Mononuclear cell (primary cell): ENCODE measurements around the gene PEX19. TPM values are rescaled to one million over a fixed set of nuclear protein-coding genes. Genes with fewer than 3 reads are reported as not detected.

Experiments used
- H3K27me3 ChIP-seq: 2 replicates; pipeline ENCODE4 v1.6.0; 2011; ENCODE audit warnings: low read length, control low read depth; ENCODE audit not compliant: insufficient read depth
- H3K4me1 ChIP-seq: 2 replicates; pipeline ENCODE4 v1.5.1; 2011; ENCODE audit warnings: mild to moderate bottlenecking, low read length, control low read depth; ENCODE audit not compliant: insufficient read depth
- H3K4me3 ChIP-seq: 2 replicates; pipeline ENCODE4 v1.5.1; 2011; ENCODE audit warnings: mild to moderate bottlenecking, low read length, moderate library complexity
- H3K9me3 ChIP-seq: 2 replicates; pipeline ENCODE4 v1.5.1; 2011; ENCODE audit warnings: low read depth, mild to moderate bottlenecking, control low read depth, low read length
- total RNA-seq: library from RNA; depleted of rRNA; stranded (reverse); fragments of >200 nt; gene quantifications from one replicate; pipeline ENCODE4 v1.2.3, GENCODE V29; 2012

Gene PEX19
- 36.2 TPM for total RNA-seq

DNA sequence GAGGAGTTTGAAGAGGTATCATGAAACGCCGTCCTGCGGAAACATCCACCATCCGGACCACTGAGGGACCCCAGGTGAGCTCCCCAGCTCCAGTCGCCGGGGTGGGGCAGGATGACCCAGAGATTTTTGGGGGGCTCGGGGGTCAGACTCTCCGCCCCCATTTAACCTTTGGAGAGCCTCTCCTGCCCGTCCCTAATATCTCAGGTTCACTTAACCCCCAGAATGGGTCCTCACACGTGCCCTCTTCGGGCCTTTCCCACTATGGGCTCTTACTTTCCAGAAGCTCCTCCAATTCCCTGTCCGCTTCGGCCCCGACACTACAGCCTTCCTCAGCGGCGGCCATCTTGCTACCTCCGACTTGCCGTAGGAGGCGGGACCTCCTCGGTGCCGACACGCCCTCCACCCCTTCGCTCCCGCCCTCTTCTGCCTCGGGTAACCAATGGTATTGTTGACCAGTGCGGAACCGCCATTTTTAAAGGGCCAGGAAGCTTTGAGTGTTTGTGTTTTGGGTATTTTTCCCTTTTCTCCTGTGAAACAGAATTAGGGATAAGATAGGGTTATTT, at the start of gene PEX19:
TSS of gene PEX19 (minus strand) at position 352 of the 563 bp plus-strand sequence. CDS start at position 343, 9 bp downstream.
- Histone ChIP-seq H3K27me3 (no peaks in the 10 kb centered on the region), H3K9me3 (no peaks in the 10 kb centered on the region), H3K4me3 (peak within 1 kb of the TSS; percentile 87), H3K4me1 (peaks cover 20% of the 10 kb centered on the region)

- no peaks in the 10 kb centered on the region for H3K9me3 ChIP-seq
- no peak overlapping the region for H3K4me3 ChIP-seq
- H3K4me1 ChIP-seq, result no peaks in the 10 kb centered on the region
- no peaks in the 10 kb centered on the region for H3K27me3 ChIP-seq
Measured at GRCh38 chr1:160332516-160332915, 47.6 kb upstream of the PEX19 start.

DNA sequence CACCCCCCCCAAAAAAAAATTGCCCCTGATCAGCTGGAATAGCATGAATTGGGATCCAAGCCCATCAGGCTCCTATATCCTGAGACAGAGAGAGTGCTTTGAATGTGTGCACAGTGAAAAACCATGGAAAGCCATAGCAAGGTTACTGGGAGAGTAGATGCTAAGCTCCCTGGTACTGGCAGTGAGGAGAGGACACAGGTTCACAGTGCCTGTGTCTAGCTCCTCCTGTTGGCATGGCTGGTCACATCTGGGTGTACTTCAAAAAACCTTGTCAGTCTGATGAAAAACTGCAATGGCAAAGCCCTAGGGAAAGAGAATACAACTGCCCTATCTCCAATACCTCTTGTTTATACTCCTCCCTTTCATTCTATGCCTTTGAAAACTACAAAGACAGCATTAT, 45.2 kb upstream of the PEX19 start:
- no peaks in the 10 kb centered on the region for H3K27me3 ChIP-seq
- no peak overlapping the region for H3K4me3 ChIP-seq
- no peaks in the 10 kb centered on the region for H3K9me3 ChIP-seq

GRCh38 chr1:160328184-160328583, 43.3 kb upstream of the PEX19 start:
- Histone ChIP-seq H3K4me1 (no peaks in the 10 kb centered on the region), H3K27me3 (no peaks in the 10 kb centered on the region), H3K4me3 (no peak overlapping the region), H3K9me3 (no peaks in the 10 kb centered on the region)

More for the DNA sequence above, 45.2 kb upstream of the PEX19 start:
- no peaks in the 10 kb centered on the region for H3K4me1 ChIP-seq

DNA sequence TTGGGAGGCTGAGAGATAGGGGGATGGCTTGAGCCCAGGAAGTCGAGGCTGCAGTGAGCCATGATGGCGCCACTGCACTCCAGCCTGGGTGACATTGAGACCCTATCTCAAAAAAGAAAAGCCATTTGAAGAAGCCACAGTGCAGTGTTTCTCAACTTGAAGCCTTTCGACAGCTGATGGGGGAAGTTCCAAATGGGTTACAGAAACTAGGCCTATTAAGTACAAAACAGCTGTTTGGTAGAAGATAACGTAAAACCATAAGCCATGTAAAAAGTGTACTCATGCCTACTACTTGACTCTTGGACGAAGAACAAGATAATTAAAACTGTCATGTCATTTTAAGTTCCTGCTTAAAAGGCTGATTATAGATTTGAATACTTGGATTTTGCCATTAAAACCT, 41.5 kb upstream of the PEX19 start:
- Histone ChIP-seq H3K4me1 (no peaks in the 10 kb centered on the region), H3K27me3 (no peaks in the 10 kb centered on the region), H3K9me3 (no peaks in the 10 kb centered on the region), H3K4me3 (no peak overlapping the region)

GRCh38 chr1:160325252-160325651, 40.3 kb upstream of the PEX19 start:
- H3K4me1 ChIP-seq, result no peaks in the 10 kb centered on the region
- H3K27me3 ChIP-seq, result no peaks in the 10 kb centered on the region
- H3K4me3 ChIP-seq, result no peak overlapping the region
- H3K9me3 ChIP-seq, result no peaks in the 10 kb centered on the region

GRCh38 chr1:160322831-160323230, 37.9 kb upstream of the PEX19 start:
- no peak overlapping the region for H3K4me3 ChIP-seq
- H3K4me1 ChIP-seq, result no peaks in the 10 kb centered on the region
- H3K27me3 ChIP-seq, result no peaks in the 10 kb centered on the region
- no peaks in the 10 kb centered on the region for H3K9me3 ChIP-seq

GRCh38 chr1:160315359-160315758, 30.4 kb upstream of the PEX19 start:
- no peaks in the 10 kb centered on the region for H3K27me3 ChIP-seq
- no peaks in the 10 kb centered on the region for H3K9me3 ChIP-seq
- no peaks in the 10 kb centered on the region for H3K4me1 ChIP-seq

DNA sequence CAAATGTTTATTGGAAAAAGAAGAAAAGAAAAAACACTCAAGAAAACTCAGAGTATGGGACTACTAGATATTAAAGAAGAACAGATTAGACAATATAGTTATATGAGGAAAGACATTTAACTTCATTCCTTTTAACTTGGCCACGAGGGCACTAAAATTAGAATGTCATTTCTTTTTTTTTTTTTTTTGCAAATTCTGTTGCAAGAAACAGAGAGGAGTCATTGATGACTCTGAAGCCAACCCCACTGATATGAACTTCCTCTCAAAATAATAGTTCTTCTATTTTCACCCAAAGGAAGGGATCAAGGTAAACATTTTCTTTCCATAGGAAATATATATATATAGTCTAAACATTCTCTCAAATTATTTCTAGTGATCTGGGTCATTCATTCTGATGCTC, 24.6 kb upstream of the PEX19 start:
- Histone ChIP-seq H3K9me3 (no peaks in the 10 kb centered on the region), H3K27me3 (no peaks in the 10 kb centered on the region), H3K4me3 (no peak overlapping the region), H3K4me1 (no peaks in the 10 kb centered on the region)

More at GRCh38 chr1:160315359-160315758, 30.4 kb upstream of the PEX19 start:
- H3K4me3 ChIP-seq, result no peak overlapping the region

GRCh38 chr1:160309185-160309557, 24.2 kb upstream of the PEX19 start:
- no peaks in the 10 kb centered on the region for H3K9me3 ChIP-seq
- H3K4me3 ChIP-seq, result no peak overlapping the region
- no peaks in the 10 kb centered on the region for H3K4me1 ChIP-seq
- H3K27me3 ChIP-seq, result no peaks in the 10 kb centered on the region

DNA sequence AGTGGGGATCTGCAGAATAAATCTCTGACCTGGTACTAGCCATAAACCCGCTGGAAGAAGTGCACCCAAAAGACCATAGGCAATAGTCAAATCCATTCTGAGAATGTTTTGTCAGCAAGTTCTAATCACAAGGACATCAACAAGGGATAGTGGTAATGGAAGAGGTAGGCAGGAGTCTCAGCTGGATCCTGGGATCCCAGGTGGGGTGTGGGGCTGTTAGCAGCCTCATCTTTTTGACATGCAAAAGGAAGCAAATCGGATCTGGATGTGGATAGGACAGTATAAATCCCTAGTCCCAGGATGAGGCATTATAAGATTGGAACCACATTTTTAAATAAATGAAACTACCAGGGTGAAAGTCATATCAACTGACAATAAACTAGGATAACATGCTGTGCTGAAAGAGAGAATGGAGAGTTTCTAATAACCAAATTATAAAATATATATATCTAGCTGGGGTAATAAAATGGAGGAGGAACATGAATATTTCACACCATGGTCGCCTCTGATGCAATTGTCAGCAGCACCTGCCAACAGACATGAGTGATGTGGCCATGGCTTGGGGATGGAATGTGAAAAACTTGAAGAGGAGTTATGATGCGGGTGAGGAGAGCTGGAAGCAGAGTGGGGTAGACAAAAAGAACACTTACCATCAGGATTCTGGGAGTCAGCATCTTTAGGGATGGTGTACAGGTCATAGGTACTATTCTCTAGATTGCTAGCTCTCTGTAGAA, 23.7 kb upstream of the PEX19 start:
- Histone ChIP-seq H3K4me3 (no peak overlapping the region), H3K27me3 (no peaks in the 10 kb centered on the region), H3K4me1 (no peaks in the 10 kb centered on the region), H3K9me3 (no peaks in the 10 kb centered on the region)

GRCh38 chr1:160307118-160307791, 22.3 kb upstream of the PEX19 start:
- Histone ChIP-seq H3K4me3 (no peak overlapping the region), H3K9me3 (no peaks in the 10 kb centered on the region)

DNA sequence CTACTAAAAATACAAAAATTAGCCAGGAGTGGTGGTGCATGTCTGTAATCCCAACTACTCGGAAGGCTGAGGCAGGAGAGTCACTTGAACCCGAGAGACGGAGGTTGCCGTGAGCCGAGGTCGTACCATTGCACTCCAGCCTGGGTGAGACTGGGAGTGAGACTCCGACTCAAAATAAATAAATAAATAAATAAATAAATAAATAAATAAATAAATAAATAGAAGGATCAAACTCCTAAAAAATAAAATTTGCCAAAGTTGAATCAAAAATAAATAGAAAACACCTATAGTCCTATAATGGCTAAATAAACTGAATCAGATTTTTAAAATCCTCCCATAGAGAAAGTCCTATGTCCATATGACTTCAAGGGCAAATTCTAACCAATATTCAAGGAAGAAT, 15.2 kb upstream of the PEX19 start:
- Histone ChIP-seq H3K27me3 (no peaks in the 10 kb centered on the region), H3K4me1 (no peaks in the 10 kb centered on the region), H3K4me3 (no peak overlapping the region), H3K9me3 (no peaks in the 10 kb centered on the region)

More at GRCh38 chr1:160307118-160307791, 22.3 kb upstream of the PEX19 start:
- H3K27me3 ChIP-seq, result no peaks in the 10 kb centered on the region
- H3K4me1 ChIP-seq, result no peaks in the 10 kb centered on the region

- Histone ChIP-seq H3K4me3 (no peak overlapping the region), H3K9me3 (no peaks in the 10 kb centered on the region), H3K27me3 (no peaks in the 10 kb centered on the region), H3K4me1 (no peaks in the 10 kb centered on the region)
Measured at GRCh38 chr1:160296036-160296435, 11.1 kb upstream of the PEX19 start.

GRCh38 chr1:160293020-160293968, 8.4 kb upstream of the PEX19 start:
- Histone ChIP-seq H3K4me3 (no peak overlapping the region), H3K27me3 (no peaks in the 10 kb centered on the region), H3K4me1 (no peaks in the 10 kb centered on the region), H3K9me3 (no peaks in the 10 kb centered on the region)
